ENCODE results near the gene HPSE. TPM values are rescaled to one million over a fixed set of nuclear protein-coding genes. Genes with fewer than 3 reads are reported as not detected.

Gene HPSE
- total and polyA plus RNA-seq, 2 of the 8 experiments (the other 6 are each of a cell fraction or from before 2014, with no cell fraction given): 1.5 to 5.0 TPM

DNA sequence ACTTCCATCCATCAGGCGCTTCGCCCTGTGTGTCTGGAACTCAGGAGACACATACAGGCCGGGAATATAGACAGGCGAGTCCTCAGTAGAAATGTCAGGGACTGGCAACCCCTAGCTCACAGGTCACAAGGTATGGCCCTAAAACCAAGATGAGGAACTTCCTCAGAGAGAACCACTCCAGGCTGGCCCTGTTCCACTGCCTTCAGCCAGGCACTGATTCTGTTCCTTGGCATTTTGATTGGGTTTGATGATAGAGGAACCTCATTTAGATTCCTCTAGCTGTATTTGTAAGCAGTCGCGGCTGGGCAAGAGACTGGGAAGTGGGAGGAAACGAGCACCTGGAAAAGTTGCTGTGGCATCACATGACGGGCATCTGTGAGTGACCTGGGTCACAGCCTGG is 8.1 kb downstream of the HPSE start (continued):
- TF ChIP-seq SAP30 (IDR thresholded peaks at IDR 0.05; ENCODE audit: insufficient read depth, insufficient replicate concordance, low read length) (no peak), PHF8 (conservative IDR thresholded peaks at IDR 0.05; ENCODE audit: low read depth, low read length) (no peak), BACH1 (IDR thresholded peaks at IDR 0.05; ENCODE audit: low read length) (no peak), POLR2AphosphoS5 (IDR thresholded peaks at IDR 0.05; ENCODE audit: low read depth, low read length) (no peak), CEBPB (IDR thresholded peaks at IDR 0.05; ENCODE audit: low read depth, low read length) (no peak), KDM1A (IDR thresholded peaks at IDR 0.05; ENCODE audit: borderline replicate concordance, low read length) (no peak), CHD2 (IDR thresholded peaks at IDR 0.05; ENCODE audit: low read length) (no peak), CBX5 (IDR thresholded peaks at IDR 0.05; ENCODE audit: low read depth, low read length) (no peak)
- TF ChIP-seq, protein P1, sequence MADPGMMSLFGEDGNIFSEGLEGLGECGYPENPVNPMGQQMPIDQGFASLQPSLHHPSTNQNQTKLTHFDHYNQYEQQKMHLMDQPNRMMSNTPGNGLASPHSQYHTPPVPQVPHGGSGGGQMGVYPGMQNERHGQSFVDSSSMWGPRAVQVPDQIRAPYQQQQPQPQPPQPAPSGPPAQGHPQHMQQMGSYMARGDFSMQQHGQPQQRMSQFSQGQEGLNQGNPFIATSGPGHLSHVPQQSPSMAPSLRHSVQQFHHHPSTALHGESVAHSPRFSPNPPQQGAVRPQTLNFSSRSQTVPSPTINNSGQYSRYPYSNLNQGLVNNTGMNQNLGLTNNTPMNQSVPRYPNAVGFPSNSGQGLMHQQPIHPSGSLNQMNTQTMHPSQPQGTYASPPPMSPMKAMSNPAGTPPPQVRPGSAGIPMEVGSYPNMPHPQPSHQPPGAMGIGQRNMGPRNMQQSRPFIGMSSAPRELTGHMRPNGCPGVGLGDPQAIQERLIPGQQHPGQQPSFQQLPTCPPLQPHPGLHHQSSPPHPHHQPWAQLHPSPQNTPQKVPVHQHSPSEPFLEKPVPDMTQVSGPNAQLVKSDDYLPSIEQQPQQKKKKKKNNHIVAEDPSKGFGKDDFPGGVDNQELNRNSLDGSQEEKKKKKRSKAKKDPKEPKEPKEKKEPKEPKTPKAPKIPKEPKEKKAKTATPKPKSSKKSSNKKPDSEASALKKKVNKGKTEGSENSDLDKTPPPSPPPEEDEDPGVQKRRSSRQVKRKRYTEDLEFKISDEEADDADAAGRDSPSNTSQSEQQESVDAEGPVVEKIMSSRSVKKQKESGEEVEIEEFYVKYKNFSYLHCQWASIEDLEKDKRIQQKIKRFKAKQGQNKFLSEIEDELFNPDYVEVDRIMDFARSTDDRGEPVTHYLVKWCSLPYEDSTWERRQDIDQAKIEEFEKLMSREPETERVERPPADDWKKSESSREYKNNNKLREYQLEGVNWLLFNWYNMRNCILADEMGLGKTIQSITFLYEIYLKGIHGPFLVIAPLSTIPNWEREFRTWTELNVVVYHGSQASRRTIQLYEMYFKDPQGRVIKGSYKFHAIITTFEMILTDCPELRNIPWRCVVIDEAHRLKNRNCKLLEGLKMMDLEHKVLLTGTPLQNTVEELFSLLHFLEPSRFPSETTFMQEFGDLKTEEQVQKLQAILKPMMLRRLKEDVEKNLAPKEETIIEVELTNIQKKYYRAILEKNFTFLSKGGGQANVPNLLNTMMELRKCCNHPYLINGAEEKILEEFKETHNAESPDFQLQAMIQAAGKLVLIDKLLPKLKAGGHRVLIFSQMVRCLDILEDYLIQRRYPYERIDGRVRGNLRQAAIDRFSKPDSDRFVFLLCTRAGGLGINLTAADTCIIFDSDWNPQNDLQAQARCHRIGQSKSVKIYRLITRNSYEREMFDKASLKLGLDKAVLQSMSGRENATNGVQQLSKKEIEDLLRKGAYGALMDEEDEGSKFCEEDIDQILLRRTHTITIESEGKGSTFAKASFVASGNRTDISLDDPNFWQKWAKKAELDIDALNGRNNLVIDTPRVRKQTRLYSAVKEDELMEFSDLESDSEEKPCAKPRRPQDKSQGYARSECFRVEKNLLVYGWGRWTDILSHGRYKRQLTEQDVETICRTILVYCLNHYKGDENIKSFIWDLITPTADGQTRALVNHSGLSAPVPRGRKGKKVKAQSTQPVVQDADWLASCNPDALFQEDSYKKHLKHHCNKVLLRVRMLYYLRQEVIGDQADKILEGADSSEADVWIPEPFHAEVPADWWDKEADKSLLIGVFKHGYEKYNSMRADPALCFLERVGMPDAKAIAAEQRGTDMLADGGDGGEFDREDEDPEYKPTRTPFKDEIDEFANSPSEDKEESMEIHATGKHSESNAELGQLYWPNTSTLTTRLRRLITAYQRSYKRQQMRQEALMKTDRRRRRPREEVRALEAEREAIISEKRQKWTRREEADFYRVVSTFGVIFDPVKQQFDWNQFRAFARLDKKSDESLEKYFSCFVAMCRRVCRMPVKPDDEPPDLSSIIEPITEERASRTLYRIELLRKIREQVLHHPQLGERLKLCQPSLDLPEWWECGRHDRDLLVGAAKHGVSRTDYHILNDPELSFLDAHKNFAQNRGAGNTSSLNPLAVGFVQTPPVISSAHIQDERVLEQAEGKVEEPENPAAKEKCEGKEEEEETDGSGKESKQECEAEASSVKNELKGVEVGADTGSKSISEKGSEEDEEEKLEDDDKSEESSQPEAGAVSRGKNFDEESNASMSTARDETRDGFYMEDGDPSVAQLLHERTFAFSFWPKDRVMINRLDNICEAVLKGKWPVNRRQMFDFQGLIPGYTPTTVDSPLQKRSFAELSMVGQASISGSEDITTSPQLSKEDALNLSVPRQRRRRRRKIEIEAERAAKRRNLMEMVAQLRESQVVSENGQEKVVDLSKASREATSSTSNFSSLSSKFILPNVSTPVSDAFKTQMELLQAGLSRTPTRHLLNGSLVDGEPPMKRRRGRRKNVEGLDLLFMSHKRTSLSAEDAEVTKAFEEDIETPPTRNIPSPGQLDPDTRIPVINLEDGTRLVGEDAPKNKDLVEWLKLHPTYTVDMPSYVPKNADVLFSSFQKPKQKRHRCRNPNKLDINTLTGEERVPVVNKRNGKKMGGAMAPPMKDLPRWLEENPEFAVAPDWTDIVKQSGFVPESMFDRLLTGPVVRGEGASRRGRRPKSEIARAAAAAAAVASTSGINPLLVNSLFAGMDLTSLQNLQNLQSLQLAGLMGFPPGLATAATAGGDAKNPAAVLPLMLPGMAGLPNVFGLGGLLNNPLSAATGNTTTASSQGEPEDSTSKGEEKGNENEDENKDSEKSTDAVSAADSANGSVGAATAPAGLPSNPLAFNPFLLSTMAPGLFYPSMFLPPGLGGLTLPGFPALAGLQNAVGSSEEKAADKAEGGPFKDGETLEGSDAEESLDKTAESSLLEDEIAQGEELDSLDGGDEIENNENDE (IDR thresholded peaks at IDR 0.05; ENCODE audit: insufficient replicate concordance, low read length): no peak
